GM18502 (cell line): ENCODE measurements around the gene FAM131C.

ENCODE experiments used
- ATAC-seq: cut with Tn5 transposase; IDR thresholded peaks from one replicate; pipeline ENCODE4 v1.9.1; 2021; ENCODE audit warnings: mild to moderate bottlenecking; ENCODE audit not compliant: unreplicated experiment, poor library complexity

Gene FAM131C

GRCh38 chr1:16078925-16079656, 5.6 kb upstream of the FAM131C start:
- ATAC-seq, result peak; percentile 54

- no peak for ATAC-seq
Observed at GRCh38 chr1:16077406-16078245, 4.2 kb upstream of the FAM131C start.

DNA sequence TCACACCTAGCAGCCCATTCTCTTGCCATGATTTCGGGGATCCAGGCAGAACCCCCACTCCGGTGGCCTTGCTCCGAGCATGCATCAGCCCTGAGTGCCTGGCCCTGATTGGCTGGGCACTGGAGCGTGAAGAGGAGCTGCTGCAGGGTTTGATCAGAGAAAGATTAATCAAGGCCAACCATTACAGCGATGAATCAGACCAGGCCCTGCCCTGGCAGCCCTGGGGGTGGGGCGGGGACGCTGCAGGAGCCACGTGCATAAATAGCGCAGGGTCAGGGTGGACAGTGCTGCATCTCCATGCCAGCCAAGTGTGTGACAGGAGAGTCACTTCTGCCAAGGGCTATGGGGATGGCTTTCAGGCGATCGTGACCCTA, 3.4 kb upstream of the FAM131C start:
- ATAC-seq, result no peak

GRCh38 chr1:16076031-16076864, 2.8 kb upstream of the FAM131C start:
- ATAC-seq, result no peak

GRCh38 chr1:16075337-16076030, 2.0 kb upstream of the FAM131C start:
- no peak for ATAC-seq

DNA sequence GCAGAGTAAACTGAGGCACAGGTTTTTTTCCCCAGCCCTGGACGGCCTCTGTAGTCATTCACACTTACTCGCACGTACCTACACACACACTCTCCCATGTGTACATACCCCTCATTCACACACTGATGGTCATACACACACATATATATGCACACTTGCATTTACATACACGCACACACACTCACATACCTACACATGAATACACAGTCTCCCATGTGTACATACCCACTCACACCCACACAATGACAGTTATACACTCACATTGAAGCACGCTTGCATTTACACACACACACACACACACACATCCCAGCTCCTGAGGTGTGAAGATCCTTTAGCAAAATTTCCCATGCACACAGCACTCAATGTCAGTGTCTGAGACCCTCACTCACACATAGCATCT, 766 bp upstream of the FAM131C start:
- ATAC-seq, result no peak

- ATAC-seq, result no peak
Observed at GRCh38 chr1:16072616-16073484, 601 bp downstream of the FAM131C start.

DNA sequence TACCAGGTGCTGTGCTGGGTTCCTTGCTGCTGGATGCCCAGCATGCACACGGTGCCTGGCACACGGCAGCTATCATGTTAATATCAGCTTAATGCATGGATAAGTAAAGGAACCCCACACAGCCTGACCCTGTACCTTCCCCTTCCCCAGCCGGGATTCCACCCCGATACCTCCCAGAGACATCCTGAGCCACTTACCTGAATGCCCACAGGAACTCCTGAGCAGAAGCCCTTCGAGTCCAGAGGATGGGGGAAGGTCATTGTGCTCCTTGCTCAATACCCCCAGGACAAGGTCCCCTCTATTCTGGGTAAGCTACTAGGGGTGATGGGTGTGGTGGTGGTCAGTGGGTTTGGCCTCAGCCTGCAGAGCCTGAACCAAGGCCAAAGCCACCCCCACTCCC, 1.4 kb downstream of the FAM131C start:
- no peak for ATAC-seq

- no peak for ATAC-seq
Observed at GRCh38 chr1:16071614-16072013, 1.8 kb downstream of the FAM131C start.

DNA sequence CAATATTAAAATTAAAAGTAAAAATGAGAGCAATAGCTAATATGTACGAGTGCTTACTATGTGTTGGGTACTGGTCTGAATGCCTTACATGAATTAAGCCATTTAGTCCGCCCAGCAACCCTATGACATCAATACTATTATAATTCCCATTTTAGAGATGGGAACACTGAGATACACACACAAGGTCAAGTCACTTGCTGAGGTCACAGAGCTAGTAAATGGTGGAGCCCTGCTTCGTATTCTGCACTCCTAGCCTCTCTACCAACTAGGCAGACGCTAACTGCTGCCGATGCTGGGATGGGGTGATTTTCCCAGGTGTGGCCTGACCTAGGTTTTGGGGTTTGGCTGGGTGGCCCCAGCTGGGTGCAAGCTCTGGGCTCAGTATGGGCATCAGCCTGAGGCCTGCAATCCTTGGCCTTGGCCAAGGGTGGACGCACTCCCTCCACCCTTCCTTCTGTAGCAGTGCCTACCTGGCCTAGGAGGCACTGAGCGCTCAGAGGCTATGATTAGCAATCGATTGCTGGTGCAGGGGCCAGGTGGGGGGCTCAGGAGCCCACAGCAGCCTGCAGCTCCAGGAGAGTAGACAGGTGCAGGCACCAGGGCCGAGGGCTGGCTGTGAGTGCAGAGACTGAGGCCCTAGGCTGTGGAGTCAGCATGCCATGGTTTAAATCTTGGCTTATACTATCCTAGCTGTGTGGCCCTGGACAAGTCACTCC, 2.7 kb downstream of the FAM131C start:
- ATAC-seq, result no peak

DNA sequence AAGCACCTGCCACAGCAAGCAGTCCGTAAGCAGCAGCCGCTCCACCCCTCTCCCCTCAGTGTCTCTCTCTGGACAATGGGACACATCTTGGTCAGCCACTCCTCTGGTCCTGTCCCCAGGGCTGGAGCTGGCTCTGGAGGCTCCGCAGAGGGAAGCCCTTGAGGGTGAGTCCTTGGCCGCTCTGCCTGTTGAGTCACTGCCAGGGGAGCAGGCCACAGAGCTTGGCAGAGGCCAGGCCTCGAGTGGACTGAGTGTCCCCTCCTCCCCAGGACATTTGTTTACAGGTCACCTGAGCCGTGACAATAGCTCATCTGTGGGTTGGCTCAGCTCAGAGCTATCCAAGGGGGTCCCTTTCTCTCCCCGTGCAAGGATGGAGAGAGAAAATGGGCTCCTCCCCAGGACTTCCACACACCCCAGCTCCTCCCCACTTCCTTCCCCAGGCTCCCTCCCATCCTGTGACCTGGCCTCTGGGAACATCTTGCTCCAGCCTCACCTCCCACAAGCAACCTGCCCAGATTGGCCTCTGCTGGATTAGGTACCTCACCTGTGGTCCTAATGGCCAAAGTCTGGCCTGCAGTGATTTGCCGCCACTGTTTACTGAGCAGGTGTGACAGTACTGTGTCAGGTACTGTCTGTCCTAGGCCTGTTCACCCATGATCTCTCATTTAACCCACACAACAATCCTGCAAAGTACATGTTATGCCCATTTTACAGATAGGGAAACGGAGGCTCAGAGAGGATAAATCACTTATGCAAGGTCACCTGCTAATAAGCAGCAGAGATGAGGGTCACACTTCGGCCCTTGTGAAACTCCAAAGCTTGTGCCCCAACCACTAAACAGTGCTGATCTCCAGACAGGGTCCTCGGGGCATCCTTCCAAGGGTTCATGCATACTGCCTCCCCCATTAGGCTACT, 4.8 kb downstream of the FAM131C start:
- ATAC-seq, result no peak

DNA sequence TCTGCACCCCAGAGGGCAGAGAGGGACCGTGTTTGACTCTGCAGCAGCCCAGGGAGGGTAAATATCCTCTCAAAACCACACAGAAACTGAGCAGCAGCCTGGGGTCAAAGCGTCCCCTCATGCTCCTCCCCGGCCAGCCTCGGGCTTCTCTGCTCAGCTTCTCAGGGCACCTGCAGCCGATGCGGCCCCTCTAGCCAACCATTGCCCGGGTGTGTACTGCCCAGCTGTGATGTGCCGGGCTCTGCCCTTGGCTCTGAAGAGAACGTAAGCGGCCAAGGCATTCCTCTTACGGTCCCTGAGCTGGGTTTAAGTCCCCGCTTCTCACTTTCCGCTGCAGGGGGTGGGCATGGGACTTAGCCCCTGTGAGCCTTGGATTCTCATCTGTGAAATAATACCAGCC, 5.5 kb downstream of the FAM131C start:
- no peak for ATAC-seq

GRCh38 chr1:16067127-16067768, 6.2 kb downstream of the FAM131C start:
- no peak for ATAC-seq

GRCh38 chr1:16066245-16066644, 7.2 kb downstream of the FAM131C start:
- ATAC-seq, result no peak

DNA sequence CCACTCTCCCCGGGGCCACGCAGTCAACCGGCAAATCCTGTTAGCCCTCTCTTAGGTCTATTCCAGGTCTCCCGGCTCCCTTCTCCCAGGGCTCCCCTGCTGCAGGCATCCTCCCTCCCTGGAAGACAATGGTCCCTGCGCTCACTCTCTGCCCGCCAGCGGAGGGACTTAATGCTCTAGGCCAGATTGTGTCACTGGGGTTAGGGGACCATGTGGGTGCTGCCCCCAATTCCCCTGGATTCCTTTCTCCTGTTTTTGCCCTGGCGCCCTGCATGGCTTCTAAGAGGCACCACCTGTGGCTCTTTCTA, 8.2 kb downstream of the FAM131C start:
- no peak for ATAC-seq

DNA sequence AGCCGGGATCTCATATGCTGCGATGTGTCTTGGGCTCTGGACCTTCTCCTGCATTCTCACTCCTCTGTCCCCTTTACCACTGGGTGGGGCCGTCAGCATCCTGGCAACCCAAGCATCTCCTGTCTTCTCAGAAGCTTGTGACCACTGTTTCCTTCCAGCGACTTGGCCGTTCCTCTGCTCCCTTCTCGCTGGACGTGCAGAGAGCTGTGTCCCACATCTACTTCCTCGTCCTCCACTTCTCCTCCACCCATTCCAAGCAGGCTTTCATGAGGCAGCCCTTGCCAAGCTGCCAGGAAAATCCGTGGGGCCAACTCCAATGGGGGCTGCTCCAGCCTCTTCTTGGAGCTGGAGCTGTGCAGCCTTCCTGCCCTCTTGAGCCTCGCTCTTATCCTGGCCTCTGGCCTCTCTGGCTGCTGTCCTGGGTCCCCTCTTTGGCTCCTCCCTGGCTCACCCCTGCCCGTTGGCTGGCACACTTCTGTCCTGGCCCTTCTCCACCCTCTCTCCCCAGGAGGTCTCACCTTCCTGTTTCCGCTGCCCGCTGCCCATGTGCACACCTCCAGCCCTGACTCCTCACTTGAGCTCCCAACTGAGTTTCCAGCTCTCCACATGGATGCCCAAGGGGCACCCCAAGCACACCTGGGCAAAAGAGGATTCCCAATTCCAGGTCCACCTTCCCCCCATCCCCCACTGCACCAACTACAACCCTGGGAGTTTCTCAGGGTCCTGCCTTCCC, 8.7 kb downstream of the FAM131C start:
- ATAC-seq, result no peak

GRCh38 chr1:16063921-16064320, 9.5 kb downstream of the FAM131C start:
- ATAC-seq, result no peak
